HG03108 (cell line): ENCODE data around the gene PRAMEF13.
"Not testable (repeated sequence)": the region's sequence is repeated elsewhere in the genome, so short reads cannot be mapped to it uniquely, and the experiment has no call there.

Experiments used
- ATAC-seq: cut with Tn5 transposase; IDR thresholded peaks from one replicate; pipeline ENCODE4 v1.9.1; 2021; ENCODE audit warnings: moderate library complexity; ENCODE audit not compliant: unreplicated experiment

PRAMEF13 gene, protein sequence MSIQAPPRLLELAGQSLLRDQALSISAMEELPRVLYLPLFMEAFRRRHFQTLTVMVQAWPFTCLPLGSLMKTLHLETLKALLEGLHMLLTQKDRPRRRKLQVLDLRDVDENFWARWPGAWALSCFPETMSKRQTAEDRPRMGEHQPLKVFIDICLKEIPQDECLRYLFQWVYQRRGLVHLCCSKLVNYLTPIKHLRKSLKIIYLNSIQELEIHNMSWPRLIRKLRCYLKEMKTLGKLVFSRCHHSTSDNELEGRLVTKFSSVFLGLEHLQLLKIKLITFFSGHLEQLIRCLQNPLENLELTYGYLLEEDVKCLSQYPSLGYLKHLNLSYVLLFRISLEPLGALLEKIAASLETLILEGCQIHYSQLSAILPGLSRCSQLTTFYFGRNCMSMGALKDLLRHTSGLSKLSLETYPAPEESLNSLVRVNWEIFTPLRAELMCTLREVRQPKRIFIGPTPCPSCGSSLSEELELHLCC

GRCh38 chr1:13201309-13201708 lies at the start of gene PRAMEF13:
PRAMEF13 (minus strand) TSS chr1:13201409; CDS start chr1:13199589, 1,820 bp downstream.
- ATAC-seq = not testable (repeated sequence)

DNA sequence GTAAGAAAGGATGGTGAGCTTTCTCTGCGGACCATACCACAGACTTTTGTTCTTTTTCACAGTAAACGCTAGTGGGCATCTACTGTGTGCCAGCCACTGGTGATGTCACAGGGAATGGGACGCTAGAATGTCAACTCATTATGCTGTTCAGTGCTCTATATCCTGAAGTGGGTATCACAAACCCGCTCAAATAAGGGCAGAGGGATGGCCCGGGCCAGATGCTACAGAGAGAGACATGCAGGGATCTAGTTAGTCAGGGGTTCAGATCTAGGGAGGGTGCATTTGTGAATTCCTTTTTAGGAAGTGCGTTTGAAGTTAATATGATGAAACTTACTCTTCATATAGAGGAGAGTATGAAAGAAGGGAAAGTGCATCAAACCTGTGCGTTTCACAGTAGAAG lies 45.9 kb upstream of the PRAMEF13 start:
- ATAC-seq = not testable (repeated sequence)

DNA sequence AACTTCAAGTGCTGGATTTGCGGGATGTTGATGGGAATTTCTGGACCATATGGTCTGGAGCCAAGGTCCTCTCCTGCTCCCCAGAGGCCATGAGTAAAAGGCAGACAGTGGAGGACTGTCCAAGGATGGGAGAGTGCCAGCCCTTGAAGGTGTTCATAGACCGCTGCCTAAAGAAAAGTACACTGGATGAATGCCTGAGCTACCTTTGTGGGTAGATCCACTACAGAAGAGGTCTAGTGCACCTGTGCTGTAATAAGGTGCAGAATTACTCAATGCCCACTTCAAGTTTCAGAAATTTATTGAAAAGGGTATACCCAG lies 45.3 kb upstream of the PRAMEF13 start:
- not testable (repeated sequence) for ATAC-seq

GRCh38 chr1:13245841-13246553 lies 44.8 kb upstream of the PRAMEF13 start:
- ATAC-seq = not testable (repeated sequence)

DNA sequence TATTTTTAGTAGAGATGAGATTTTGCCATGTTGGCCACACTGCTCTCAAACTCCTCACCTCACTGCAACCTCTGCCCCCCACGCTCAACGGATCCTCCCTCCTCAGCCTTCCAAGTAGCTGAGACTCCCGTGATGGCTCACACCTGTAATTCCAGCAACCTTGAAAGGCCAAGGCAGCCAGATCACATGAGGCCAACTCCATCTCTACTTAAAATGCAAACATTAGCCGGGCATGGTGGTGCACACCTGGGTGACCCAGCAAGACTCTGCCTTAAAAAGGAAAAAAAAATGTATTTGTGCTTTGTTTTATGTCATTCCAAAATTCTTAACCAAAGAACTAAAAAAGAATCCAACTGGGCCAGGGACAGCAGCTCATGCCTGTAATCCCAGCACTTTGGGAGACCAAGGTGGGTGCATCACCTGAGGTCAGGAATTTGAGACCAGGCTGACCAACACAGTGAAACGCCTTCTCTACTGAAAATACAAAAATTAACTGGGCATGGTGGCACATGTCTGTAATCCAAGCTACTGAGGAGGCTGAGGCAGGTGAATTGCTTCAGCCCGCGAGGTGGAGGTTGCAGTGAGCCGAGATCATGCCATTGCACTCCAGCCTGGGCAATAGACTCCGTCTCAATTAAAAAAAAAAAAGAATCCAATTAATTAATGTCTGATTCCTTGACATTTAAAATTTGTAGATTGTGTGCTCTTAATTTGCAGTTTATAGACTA lies 42.5 kb upstream of the PRAMEF13 start:
- not testable (repeated sequence) for ATAC-seq

DNA sequence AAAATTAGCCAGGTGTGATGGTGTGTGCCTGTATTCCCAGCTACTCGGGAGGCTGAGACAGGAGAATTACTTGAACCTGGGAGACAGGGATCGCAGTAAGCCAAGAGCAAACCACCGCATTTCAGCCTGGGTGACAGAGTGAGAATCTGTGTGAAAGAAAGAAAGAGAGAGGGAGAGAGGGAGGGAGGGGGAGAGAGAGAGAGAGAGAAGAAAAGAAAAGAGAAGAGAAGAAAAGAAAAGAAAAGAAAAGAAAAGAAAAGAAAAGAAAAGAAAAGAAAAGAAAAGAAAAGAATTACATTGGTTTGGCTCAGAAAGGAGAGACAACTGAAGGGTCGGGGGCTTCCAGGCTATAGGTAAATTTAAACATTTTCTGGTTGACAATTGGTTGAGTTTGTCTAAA lies 38.4 kb upstream of the PRAMEF13 start:
- not testable (repeated sequence) for ATAC-seq

DNA sequence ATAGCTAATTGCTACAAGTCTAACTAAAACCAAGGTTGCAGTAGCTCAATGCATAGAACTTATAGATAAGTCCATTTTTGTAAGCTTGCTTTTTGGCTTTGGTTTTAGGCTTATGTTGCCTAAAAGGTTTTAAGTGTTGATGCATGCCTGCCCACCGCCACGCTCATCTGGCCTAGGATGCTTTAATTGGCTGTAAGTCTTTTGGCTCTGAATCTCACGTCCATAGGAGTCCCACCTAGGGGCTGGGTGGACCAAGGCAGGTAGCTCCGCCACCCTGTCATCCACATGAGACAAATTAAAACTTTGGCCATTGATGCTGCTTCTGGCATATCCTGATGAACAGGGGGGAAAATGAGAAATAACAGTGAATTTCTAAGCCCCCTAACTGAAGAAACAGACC lies 36.4 kb upstream of the PRAMEF13 start:
- not testable (repeated sequence) for ATAC-seq

DNA sequence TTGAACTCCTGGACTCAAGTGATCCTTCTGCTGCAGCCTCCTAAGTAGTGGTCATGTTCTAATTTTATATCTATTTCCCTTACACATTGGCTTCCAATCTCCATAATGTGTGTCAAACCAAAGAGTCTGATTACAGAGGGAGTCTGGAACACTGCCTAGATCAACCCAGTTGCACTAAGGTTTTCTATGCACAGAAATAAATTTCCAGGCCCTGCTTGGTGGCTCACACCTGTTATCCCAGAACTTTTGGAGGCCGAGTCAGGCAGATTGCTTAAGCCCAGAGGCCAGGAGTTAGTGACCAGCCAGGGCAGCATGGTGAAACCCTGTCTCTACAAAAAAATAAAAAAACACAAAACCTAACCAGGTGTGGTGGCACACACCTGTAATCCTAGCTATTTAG lies 32.8 kb upstream of the PRAMEF13 start:
- not testable (repeated sequence) for ATAC-seq

- ATAC-seq = not testable (repeated sequence)
Observed at GRCh38 chr1:13232056-13232455, 30.8 kb upstream of the PRAMEF13 start.

DNA sequence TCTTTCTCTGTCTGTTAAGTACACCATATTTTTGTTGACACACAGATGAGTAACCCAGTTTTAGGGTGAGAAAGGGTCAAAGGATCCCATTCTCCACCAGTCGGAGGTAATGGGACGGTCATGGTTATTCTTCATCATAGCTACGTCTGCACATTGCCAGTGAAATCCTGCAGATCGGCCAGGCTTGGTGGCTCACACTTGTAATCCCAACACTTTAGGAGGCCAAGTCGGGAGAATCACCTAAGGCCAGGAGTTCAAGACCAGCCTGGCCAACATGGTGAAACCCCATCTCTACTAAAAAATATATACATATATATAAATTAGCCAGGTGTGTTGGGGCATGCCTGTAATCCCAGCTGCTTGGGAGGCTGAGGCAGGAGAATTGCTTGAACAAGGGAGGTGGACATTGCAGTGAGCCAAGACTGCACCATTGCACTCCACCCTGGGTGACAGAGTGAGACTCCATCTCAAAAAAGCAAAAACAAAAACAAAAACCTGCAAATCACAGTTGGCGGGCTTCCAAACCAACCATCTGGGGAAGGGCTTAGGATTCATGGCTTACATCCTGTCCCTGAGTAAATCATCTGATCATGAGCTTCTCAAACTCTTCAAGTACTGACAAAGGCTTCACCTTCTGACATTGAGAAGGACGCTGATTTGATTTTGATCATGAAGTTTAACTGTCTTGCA lies 30.0 kb upstream of the PRAMEF13 start:
- ATAC-seq = not testable (repeated sequence)

DNA sequence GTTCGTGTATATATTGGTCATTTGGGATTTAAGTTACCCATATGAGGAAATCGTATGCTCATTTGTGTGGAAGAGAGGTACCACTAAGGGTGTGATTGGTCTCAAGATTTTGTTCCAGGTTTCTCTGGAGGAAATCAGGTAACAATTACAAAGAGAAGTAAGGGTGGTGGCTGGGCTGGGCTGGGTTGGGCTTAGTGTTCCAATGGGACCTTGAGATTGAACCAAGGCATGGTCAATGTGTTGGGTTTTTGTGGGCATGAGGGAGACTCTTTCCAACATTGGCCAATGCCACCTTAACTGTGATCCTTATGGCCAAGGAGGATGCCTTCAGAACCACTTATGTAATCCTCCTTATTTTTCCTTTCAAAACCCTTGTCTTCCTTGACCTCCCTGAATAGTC lies 29.4 kb upstream of the PRAMEF13 start:
- ATAC-seq = not testable (repeated sequence)

DNA sequence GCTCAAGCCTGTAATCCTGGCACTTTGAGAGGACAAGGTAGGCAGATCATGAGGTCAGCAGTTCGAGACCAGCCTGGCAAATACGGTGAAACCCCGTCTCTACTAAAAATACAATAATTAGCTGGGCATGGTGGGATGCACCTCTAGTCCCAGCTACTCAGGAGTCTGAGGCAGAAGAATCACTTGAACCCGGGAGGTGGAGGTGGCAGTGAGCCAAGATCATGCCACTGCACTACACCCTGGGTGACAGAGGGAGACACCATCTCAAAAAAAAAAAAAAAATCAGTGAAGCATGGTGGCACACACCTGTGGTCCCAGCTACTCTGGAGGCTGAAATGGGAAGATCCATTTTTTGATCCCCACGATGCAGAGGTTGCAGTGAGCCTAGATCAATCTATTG lies 28.9 kb upstream of the PRAMEF13 start:
- not testable (repeated sequence) for ATAC-seq

- ATAC-seq = no peak
Observed at GRCh38 chr1:13228343-13228781, 27.2 kb upstream of the PRAMEF13 start.

DNA sequence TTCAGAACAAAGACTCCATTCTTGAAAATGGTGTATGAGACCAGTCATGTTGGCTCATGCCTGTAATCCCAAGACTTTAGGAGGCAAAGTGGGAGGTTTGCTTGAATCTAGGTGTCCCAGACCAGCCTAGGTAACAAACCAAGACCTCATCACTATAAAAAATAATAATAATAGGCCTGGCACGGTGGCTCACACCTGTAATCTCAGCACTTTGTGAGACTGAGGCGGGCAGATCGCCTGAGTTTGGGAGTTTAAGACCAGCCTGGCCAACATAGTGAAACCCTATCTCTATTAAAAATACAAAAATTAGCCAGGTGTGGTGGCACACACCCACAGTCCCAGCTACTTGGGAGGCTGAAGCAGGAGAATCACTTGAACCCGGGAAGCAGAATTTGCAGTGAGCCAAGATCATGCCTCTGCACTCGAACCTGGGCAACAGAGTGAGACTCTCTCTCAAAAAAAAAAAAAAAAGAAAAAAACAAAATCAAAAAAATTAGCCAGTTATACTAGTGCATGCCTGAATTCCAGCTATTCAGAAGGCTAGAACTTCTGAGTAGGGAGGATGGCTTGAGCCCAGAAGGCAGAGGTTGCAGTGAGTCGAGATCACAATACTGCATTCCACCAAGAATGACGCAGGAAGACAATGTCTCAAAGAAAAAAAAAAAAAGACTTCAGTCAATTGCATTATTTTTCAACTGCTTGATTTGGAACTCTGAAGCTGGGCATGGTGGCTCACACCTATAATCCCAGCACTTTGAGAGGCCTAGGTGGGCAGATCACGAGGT lies 26.3 kb upstream of the PRAMEF13 start:
- not testable (repeated sequence) for ATAC-seq

DNA sequence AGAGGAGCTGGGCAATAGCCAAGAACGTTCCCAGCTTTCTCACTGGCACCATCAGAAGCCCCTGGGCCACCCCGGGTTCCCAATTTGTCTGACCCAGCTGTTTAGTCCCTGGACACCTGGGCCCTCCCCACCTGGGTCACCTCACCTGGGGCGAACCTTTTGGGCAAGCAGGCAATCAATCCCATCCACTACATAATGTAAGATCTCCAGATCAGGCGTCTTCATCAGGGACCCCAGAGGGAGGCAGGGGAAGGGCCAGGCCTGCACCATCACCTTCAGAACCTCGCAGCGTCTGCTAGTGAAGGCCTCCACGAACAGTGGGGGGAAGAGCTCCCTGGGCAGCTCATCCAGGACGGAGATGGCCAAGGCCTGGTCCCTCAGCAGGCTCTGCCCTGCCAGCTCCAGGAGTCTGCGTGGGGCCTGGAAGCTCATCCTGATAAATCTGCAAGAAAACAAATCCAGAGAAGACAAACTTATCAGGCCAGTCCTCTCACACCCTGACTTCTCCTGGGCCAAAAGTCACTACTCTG lies 24.5 kb upstream of the PRAMEF13 start, which contains the start of gene PRAMEF18:
Gene PRAMEF18 (minus strand): TSS at position 480 of the 530 bp plus-strand sequence. CDS start 48 bp downstream, at position 432.
- ATAC-seq = not testable (repeated sequence)

DNA sequence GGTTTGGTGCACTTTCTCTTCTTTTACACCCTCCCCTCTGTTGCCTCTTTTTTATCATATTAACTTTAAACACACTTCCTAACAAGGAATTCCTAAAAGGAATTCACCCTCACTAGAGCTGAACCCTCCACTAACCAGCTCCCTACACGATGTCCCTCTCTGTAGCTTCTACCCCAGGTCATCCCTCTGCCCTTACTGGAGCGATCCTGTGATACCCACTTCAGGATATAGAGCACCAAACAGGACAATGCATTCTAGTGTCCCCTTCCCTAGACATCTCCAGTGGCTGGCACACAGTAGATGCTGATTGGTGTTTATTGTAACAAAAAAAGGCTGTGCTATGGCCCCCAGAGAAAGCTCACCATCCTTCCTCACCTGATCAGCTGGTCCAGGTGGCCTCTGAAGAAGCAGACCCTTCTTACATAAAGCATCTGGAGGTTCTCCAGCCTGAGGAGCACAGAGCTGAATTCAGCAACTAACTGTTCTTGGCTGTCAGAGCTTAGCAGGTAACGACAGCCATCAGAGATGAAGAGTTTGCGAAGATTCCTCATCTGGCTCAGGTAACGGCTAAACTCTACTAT lies 23.4 kb upstream of the PRAMEF13 start:
- no peak for ATAC-seq

GRCh38 chr1:13222788-13223187 lies 21.6 kb upstream of the PRAMEF13 start:
- ATAC-seq = not testable (repeated sequence)

GRCh38 chr1:13219203-13219602 lies 18.0 kb upstream of the PRAMEF13 start:
- not testable (repeated sequence) for ATAC-seq

DNA sequence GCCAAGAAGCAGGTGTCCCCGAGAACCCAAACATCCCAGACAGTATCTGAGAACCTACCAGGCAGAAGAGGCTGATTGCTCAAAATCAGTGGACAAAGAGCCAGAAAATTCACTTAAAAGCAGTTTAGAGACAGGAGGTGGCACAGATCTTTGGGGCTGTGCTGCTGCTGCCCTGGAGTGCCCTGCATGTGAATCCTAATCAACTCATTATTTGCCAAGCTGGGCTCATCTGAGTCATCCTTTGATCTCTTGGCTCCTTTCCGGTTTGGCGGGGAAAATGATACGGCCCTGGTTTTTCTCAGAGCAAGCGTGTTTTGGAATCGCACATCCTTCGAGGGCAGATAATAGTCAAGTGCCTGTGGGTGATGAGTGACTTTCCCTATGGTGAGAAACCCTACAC lies 15.4 kb upstream of the PRAMEF13 start:
- not testable (repeated sequence) for ATAC-seq
